C1 segment of cervical spinal cord (tissue), 14 donors: ENCODE results near the gene OSTN.

Experiments used
- DNase-seq, 14 donors: peaks; one replicate each; lab custom pipeline; 2025; lab: John Stamatoyannopoulos, UW

Gene OSTN

GRCh38 chr3:191306428-191306827 lies 107.4 kb downstream of the OSTN start:
- no peak for DNase-seq

GRCh38 chr3:191307341-191307740 lies 108.3 kb downstream of the OSTN start:
- no peak for DNase-seq

GRCh38 chr3:191313296-191313695 lies 114.3 kb downstream of the OSTN start:
- DNase-seq: no peak

- DNase-seq: no peak
Observed at GRCh38 chr3:191314109-191314728, 115.2 kb downstream of the OSTN start.
